ENCODE results near the gene CDX1.

CDX1 gene

DNA sequence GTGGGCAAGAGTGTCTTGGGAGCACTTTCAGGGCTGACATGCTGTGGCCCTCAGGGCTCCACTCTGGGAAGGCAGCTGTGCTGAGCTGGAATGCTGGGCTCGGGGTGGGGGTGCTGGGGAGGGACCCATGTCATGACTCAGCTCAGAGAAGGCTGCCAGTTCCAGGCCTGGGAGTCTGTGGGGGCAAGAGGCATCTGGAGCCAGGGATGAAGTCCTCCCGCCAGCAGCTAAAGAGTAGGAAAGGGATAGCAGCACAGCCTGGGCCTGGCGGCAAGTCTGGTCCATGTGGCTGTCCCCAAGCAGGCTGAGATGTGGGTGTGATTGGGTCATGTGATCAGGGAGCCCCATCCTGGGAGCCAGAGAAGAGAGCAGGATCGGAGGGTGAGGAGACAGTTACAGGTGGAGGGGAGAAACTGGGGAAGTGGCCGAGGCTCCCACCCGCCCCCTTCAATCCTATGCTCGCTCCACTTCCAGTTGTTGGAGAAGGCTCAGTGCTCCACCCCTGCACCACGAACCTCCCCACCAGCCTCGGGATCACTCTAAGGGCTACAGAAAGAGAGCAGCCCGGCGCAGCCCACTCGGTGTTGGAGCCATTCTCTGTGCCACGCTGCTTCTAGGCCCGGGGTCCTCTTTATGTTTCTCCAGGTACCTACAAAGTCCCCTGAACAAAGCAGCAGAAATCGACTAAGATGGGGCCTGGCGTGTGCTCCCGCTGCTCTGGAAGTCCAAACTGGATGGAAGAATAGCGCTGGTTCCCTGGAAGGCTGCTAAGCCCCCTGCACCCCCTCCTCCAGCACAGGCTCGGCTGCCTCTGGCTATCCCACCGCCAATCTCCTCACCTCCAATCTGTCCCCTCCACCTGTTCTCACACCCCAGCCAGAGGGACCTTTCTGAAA lies 23.0 kb upstream of the CDX1 start:
- Histone ChIP-seq H3K18ac (ENCODE audit: low read length) (peak overlapping the region; percentile 93), H2BK5ac (ENCODE audit: low read length) (peak overlapping the region; percentile 26), H3K4me3 (ENCODE audit: low read length in 2 of 2) (no peak overlapping the region), H4K8ac (ENCODE audit: low read depth, low read length) (peak overlapping the region; percentile 73), H3K14ac (ENCODE audit: low read length) (no peak overlapping the region), H3K4me1 (ENCODE audit: control insufficient read depth in 2 of 2, insufficient read depth in 1 of 2, low read depth in 1 of 2, low read length in 2 of 2) (peaks cover 55 to 73% of the 10 kb centered on the region in 2 donors), H3K36me3 (replicated peaks in 1 of 2; ENCODE audit: control insufficient read depth in 2 of 2, insufficient read depth in 2 of 2, low read length in 2 of 2) (no peaks in the 10 kb centered on the region), H3K27me3 (ENCODE audit: control insufficient read depth in 3 of 3, insufficient read depth in 3 of 3, low read depth in 1 of 3, low read length in 3 of 3) (no peaks in the 10 kb centered on the region), H3K4me2 (ENCODE audit: insufficient read depth, low read length, poor library complexity, severe bottlenecking) (no peak overlapping the region), H3K9ac (ENCODE audit: low read depth, low read length, poor library complexity) (no peak overlapping the region), H3K79me1 (ENCODE audit: low read depth, low read length) (no peaks in the 10 kb centered on the region), H2AFZ (ENCODE audit: low read length) (peak overlapping the region; percentile 88), H4K91ac (ENCODE audit: low read depth, low read length, poor library complexity) (peak overlapping the region; percentile 60), H3K23ac (ENCODE audit: low read depth, low read length, poor library complexity) (no peak overlapping the region), H2BK120ac (ENCODE audit: low read depth, low read length) (peak overlapping the region; percentile 44), H2BK12ac (ENCODE audit: low read length) (peak overlapping the region; percentile 33), H3K9me3 (replicated peaks in 1 of 2; ENCODE audit: control insufficient read depth in 2 of 2, insufficient read depth in 1 of 2, low read depth in 1 of 2, low read length in 2 of 2) (no peaks in the 10 kb centered on the region), H3K27ac (replicated peaks; ENCODE audit: low read length) (peak overlapping the region; percentile 48), H2BK15ac (ENCODE audit: low read length) (peak overlapping the region; percentile 68), H3K4ac (ENCODE audit: low read length) (no peak overlapping the region), H2AK5ac (ENCODE audit: low read depth, low read length) (peak overlapping the region; percentile 93)
- no peak for DNase-seq (ENCODE audit: low spot score)
- WGBS, 2 donors (ENCODE audit: extremely low coverage in 2 of 2, insufficient read length in 2 of 2, insufficient replicate concordance in 1 of 2), result no CpG with 5 or more reads among the region's 20 CpGs

DNA sequence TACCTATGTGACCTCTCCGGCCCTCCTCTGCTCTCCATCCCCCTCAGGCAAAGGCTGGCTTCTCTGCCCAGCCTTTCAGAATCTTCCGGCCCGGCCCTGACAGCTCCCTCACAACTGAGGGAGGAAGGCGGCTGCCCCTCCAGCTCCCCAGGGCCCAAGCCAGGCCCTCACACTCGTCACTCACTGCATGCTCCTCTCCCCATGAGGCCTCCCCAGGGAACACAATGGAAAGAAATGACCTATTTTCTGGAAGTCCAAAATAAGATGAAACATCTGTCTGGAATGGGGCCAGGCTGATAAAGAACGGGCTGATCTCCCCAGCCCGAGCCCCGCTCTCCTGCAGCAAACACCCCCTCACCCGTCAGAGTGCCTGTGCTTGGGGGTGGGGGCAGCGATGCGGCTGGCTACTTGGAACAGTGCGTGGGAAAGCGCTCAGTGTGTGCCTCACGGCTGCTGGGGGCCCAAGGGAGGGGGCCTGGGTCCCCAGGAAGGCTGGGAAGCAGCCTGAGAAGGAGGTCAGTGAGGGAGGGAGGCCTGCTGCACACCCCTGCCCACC lies 22.3 kb upstream of the CDX1 start:
- peak overlapping the region; percentile 39 for H3K4ac ChIP-seq (ENCODE audit: low read length)
- no peak overlapping the region for H3K4me3 ChIP-seq (ENCODE audit: low read length in 2 of 2)
- no CpG with 5 or more reads among the region's 14 CpGs for WGBS, 2 donors (ENCODE audit: extremely low coverage in 2 of 2, insufficient read length in 2 of 2, insufficient replicate concordance in 1 of 2)
- H3K18ac ChIP-seq (ENCODE audit: low read length), result peak overlapping the region; percentile 93
- no peaks in the 10 kb centered on the region for H3K9me3 ChIP-seq (replicated peaks in 1 of 2; ENCODE audit: control insufficient read depth in 2 of 2, insufficient read depth in 1 of 2, low read depth in 1 of 2, low read length in 2 of 2)
- H4K8ac ChIP-seq (ENCODE audit: low read depth, low read length), result no peak overlapping the region
- H2BK15ac ChIP-seq (ENCODE audit: low read length), result peak overlapping the region; percentile 56
- H3K27ac ChIP-seq (replicated peaks; ENCODE audit: low read length), result peak overlapping the region; percentile 48
- no peaks in the 10 kb centered on the region for H3K36me3 ChIP-seq (replicated peaks in 1 of 2; ENCODE audit: control insufficient read depth in 2 of 2, insufficient read depth in 2 of 2, low read length in 2 of 2)
- no peak for DNase-seq (ENCODE audit: low spot score)
- H3K23ac ChIP-seq (ENCODE audit: low read depth, low read length, poor library complexity), result peak overlapping the region; percentile 34
- H2AFZ ChIP-seq (ENCODE audit: low read length), result peak overlapping the region; percentile 88
- peak overlapping the region; percentile 93 for H2AK5ac ChIP-seq (ENCODE audit: low read depth, low read length)
- peak overlapping the region; percentile 26 for H2BK5ac ChIP-seq (ENCODE audit: low read length)
- H3K27me3 ChIP-seq (ENCODE audit: control insufficient read depth in 3 of 3, insufficient read depth in 3 of 3, low read depth in 1 of 3, low read length in 3 of 3), result no peaks in the 10 kb centered on the region
- H3K4me1 ChIP-seq (ENCODE audit: control insufficient read depth in 2 of 2, insufficient read depth in 1 of 2, low read depth in 1 of 2, low read length in 2 of 2), result peaks cover 50 to 66% of the 10 kb centered on the region in 2 donors
- peak overlapping the region; percentile 95 for H2BK12ac ChIP-seq (ENCODE audit: low read length)
- peak overlapping the region; percentile 95 for H3K14ac ChIP-seq (ENCODE audit: low read length)
- H2BK120ac ChIP-seq (ENCODE audit: low read depth, low read length), result no peak overlapping the region
- peak overlapping the region; percentile 73 for H4K91ac ChIP-seq (ENCODE audit: low read depth, low read length, poor library complexity)
- no peak overlapping the region for H3K4me2 ChIP-seq (ENCODE audit: insufficient read depth, low read length, poor library complexity, severe bottlenecking)
- H3K79me1 ChIP-seq (ENCODE audit: low read depth, low read length), result no peaks in the 10 kb centered on the region
- H3K9ac ChIP-seq (ENCODE audit: low read depth, low read length, poor library complexity), result peak overlapping the region; percentile 79

DNA sequence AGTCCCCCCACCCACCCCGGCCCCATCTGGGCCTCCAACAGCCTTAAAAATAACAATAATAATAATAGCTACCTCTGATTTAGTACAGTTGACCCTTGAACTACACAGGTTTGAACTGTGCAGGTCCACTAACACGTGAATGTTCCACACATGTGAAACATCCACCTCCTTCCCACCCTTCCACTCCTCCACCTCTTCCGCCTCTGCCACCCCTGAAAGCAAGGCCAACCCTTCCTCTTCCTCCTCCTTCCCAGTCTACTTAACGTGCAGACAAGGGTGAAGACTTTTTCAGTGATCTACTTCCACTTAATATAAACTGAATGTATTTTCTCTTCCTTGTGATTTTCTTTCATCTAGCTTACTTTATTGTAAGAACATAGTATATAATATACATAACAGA lies 21.7 kb upstream of the CDX1 start:
- H3K14ac ChIP-seq (ENCODE audit: low read length), result no peak overlapping the region
- H3K9me3 ChIP-seq (replicated peaks in 1 of 2; ENCODE audit: control insufficient read depth in 2 of 2, insufficient read depth in 1 of 2, low read depth in 1 of 2, low read length in 2 of 2), result no peaks in the 10 kb centered on the region
- no peak overlapping the region for H3K27ac ChIP-seq (replicated peaks; ENCODE audit: low read length)
- H3K4me1 ChIP-seq (ENCODE audit: control insufficient read depth in 2 of 2, insufficient read depth in 1 of 2, low read depth in 1 of 2, low read length in 2 of 2), result peaks cover 48 to 63% of the 10 kb centered on the region in 2 donors
- peak overlapping the region; percentile 25 for H2AFZ ChIP-seq (ENCODE audit: low read length)
- no peak overlapping the region for H3K9ac ChIP-seq (ENCODE audit: low read depth, low read length, poor library complexity)
- H3K79me1 ChIP-seq (ENCODE audit: low read depth, low read length), result no peaks in the 10 kb centered on the region
- DNase-seq (ENCODE audit: low spot score), result no peak
- no peak overlapping the region for H2BK120ac ChIP-seq (ENCODE audit: low read depth, low read length)
- H4K8ac ChIP-seq (ENCODE audit: low read depth, low read length), result no peak overlapping the region
- H2BK5ac ChIP-seq (ENCODE audit: low read length), result no peak overlapping the region
- H3K27me3 ChIP-seq (ENCODE audit: control insufficient read depth in 3 of 3, insufficient read depth in 3 of 3, low read depth in 1 of 3, low read length in 3 of 3), result no peaks in the 10 kb centered on the region
- H2BK15ac ChIP-seq (ENCODE audit: low read length), result peak overlapping the region; percentile 56
- no peak overlapping the region for H3K4me2 ChIP-seq (ENCODE audit: insufficient read depth, low read length, poor library complexity, severe bottlenecking)
- no peak overlapping the region for H3K23ac ChIP-seq (ENCODE audit: low read depth, low read length, poor library complexity)
- peak overlapping the region; percentile 93 for H2AK5ac ChIP-seq (ENCODE audit: low read depth, low read length)
- no peaks in the 10 kb centered on the region for H3K36me3 ChIP-seq (replicated peaks in 1 of 2; ENCODE audit: control insufficient read depth in 2 of 2, insufficient read depth in 2 of 2, low read length in 2 of 2)
- H3K4ac ChIP-seq (ENCODE audit: low read length), result no peak overlapping the region
- H3K18ac ChIP-seq (ENCODE audit: low read length), result no peak overlapping the region
- no peak overlapping the region for H3K4me3 ChIP-seq (ENCODE audit: low read length in 2 of 2)
- WGBS, 2 donors (ENCODE audit: extremely low coverage in 2 of 2, insufficient read length in 2 of 2, insufficient replicate concordance in 1 of 2), result no CpG with 5 or more reads among the region's 4 CpGs
- no peak overlapping the region for H4K91ac ChIP-seq (ENCODE audit: low read depth, low read length, poor library complexity)
- no peak overlapping the region for H2BK12ac ChIP-seq (ENCODE audit: low read length)

DNA sequence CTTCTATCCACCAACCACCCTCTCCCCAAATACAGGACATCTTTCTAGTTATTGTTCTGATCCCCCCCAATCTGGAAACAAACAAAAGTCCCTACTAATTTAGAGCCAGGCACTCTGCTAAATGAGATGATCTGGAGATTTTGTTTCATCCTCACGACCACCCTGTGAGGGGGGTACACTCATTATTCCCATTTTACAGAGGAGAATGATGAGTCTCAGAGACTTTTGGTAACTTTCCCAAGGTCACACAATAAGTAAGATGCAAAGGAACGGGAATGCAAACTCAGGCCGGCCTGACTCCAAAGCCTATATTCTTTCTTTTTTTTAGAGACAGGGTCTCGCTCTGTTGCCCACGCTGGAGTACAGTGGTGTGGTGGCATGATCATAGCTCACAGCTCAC lies 20.3 kb upstream of the CDX1 start:
- Histone ChIP-seq H3K4me2 (ENCODE audit: insufficient read depth, low read length, poor library complexity, severe bottlenecking) (no peak overlapping the region), H3K4me3 (ENCODE audit: low read length in 2 of 2) (no peak overlapping the region), H3K4ac (ENCODE audit: low read length) (no peak overlapping the region), H2BK120ac (ENCODE audit: low read depth, low read length) (no peak overlapping the region), H3K18ac (ENCODE audit: low read length) (no peak overlapping the region), H3K79me1 (ENCODE audit: low read depth, low read length) (no peaks in the 10 kb centered on the region), H3K9me3 (replicated peaks in 1 of 2; ENCODE audit: control insufficient read depth in 2 of 2, insufficient read depth in 1 of 2, low read depth in 1 of 2, low read length in 2 of 2) (no peaks in the 10 kb centered on the region), H3K23ac (ENCODE audit: low read depth, low read length, poor library complexity) (no peak overlapping the region), H2BK12ac (ENCODE audit: low read length) (no peak overlapping the region), H4K8ac (ENCODE audit: low read depth, low read length) (no peak overlapping the region), H3K27me3 (ENCODE audit: control insufficient read depth in 3 of 3, insufficient read depth in 3 of 3, low read depth in 1 of 3, low read length in 3 of 3) (no peaks in the 10 kb centered on the region), H2AK5ac (ENCODE audit: low read depth, low read length) (no peak overlapping the region), H3K4me1 (ENCODE audit: control insufficient read depth in 2 of 2, insufficient read depth in 1 of 2, low read depth in 1 of 2, low read length in 2 of 2) (peaks cover 36 to 56% of the 10 kb centered on the region in 2 donors), H3K36me3 (replicated peaks in 1 of 2; ENCODE audit: control insufficient read depth in 2 of 2, insufficient read depth in 2 of 2, low read length in 2 of 2) (no peaks in the 10 kb centered on the region), H2BK5ac (ENCODE audit: low read length) (peak overlapping the region; percentile 50), H2BK15ac (ENCODE audit: low read length) (peak overlapping the region; percentile 39), H4K91ac (ENCODE audit: low read depth, low read length, poor library complexity) (no peak overlapping the region), H3K14ac (ENCODE audit: low read length) (no peak overlapping the region), H3K27ac (replicated peaks; ENCODE audit: low read length) (no peak overlapping the region), H3K9ac (ENCODE audit: low read depth, low read length, poor library complexity) (no peak overlapping the region), H2AFZ (ENCODE audit: low read length) (no peak overlapping the region)
- WGBS, 2 donors (ENCODE audit: extremely low coverage in 2 of 2, insufficient read length in 2 of 2, insufficient replicate concordance in 1 of 2), result no CpG with 5 or more reads among the region's 5 CpGs
- no peak for DNase-seq (ENCODE audit: low spot score)
